Measurements from ENCODE around the gene COL8A2. TPM values are rescaled to one million over a fixed set of nuclear protein-coding genes. Genes with fewer than 3 reads are reported as not detected.

COL8A2 gene
- 0.06 to 0.15 TPM (median 0.08 TPM) in 4 of 5 replicates, not detected in the other for total RNA-seq (2022; extraction: Qiagen RNA extraction; ENCODE audit: low read depth)

GRCh38 chr1:36125129-36125991 is at the start of gene COL8A2:
COL8A2 (minus strand) TSS chr1:36125222; CDS start chr1:36100242, 24,980 bp downstream.

DNA sequence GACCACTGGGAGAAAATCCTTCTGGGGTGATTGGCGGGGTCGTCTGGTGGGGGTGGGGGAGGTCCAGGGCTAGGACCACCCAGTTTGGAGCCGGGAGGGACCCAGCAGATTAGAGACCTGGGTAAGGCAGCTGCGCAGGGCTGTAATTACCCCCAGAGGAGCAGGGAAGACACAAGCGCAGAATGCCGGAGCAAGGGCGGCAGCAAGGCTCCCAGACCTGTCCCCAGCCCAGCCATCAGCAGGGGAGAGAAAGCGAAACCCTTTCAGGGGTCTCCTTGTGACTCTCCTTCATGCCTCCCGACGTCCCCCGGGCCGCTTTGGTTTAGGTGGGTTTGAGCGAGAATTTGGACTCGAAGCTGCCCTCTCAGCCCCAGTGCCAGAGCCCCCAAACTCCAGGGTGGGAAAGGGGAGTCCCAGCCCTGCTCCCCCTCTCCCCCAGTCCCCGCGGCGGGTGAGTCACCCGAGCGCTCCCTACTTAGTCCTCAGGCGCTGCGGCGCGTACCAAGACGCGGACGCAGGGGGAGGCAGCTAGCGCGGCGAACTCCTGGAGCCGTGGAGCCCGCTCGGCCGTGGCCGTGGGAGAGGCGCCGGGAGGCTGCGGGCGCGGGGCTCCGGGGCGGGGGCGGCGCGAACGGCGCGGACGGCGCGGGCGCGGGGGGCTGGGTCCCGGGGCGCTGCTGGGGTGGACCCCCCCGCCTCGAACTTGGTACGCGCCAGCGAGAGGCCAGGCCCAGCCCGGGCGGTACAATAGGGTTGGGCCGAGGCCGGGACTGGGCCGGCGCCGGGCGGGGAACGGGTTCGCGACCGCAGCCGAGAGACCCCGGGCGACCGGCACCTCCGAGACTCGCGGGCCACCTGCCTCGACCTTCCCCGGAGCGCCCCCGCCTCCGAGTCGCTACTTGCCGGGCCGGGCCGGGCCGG is 30.6 kb upstream of the COL8A2 start, which contains the start of gene MAP7D1:
Gene MAP7D1, plus strand, starts transcription at position 753 of the 921 bp plus-strand sequence. CDS start 258 bp downstream, outside the sequence.

GRCh38 chr1:36149237-36149972 is 24.4 kb upstream of the COL8A2 start, which contains the start of gene TRAPPC3:
TRAPPC3 (minus strand) TSS chr1:36149486; CDS start chr1:36149378, 108 bp downstream.

GRCh38 chr1:36088577-36089392 is 36.2 kb downstream of the COL8A2 start, which contains the start of gene ADPRS:
ADPRS (plus strand) TSS chr1:36088892; CDS start chr1:36088905, 13 bp downstream.

DNA sequence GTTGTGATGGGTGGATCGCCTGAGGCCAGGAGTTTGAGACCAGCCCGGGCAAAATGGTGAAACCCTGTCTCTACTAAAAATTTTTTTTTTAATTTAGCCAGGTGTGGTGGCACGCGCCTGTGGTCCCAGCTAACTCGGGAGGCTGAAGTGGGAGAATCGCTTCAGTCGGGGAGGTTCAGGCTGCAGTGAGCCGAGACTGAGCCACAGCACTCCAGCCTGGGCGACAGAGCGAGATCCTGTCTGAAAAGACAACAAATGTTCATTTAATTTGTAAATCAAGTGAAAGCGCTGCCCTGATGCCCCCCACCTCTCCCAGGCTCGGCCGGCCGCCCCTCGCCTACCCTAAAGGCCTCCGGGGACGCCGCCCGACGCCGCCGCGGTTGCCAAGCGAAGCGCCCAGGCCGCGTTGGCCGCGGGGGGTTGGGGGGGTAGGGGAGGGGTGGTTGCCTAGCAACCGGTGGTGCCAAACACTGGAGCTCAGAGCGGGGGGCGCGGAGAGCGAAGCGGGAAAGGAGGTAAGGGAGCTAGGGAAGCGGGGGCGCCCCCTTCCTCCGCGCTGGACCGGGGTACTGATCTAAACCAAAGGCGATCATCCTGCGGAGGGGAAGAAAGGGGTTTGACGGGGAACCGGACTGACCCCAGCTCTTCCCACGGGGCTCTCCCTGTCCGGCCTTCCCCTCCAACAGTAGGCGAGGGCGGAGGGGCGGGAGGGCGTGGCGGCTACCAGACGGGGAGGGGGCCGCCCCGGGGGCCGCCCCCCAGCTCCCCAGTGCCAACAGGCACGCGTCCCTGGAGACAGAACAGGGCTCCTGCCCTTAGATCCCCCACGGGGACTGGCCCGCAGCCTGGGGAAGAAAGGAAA is 41.2 kb downstream of the COL8A2 start, which contains the start of gene TEKT2:
Gene TEKT2, plus strand, starts transcription at position 460 of the 862 bp plus-strand sequence. CDS start 828 bp downstream, outside the sequence.

Other genes starting within 250 kb of the COL8A2 start
- 3.0 to 5.4 TPM (median 4.8 TPM) in 5 replicates for gene AGO1, start 242.0 kb downstream of the COL8A2 start, total RNA-seq (2022; extraction: Qiagen RNA extraction; ENCODE audit: low read depth)
- gene AGO3, start 194.1 kb downstream of the COL8A2 start, total RNA-seq (2022; extraction: Qiagen RNA extraction; ENCODE audit: low read depth), result 4.5 to 8.4 TPM (median 7.8 TPM) in 5 replicates
- not detected in 5 replicates for gene TEKT2, start 41.1 kb downstream of the COL8A2 start, total RNA-seq (2022; extraction: Qiagen RNA extraction; ENCODE audit: low read depth)
- gene ADPRS, start 36.3 kb downstream of the COL8A2 start, total RNA-seq (2022; extraction: Qiagen RNA extraction; ENCODE audit: low read depth), result 18.7 to 30.3 TPM (median 29.0 TPM) in 5 replicates
- gene TRAPPC3, start 24.3 kb upstream of the COL8A2 start, total RNA-seq (2022; extraction: Qiagen RNA extraction; ENCODE audit: low read depth), result 62.4 to 92.6 TPM (median 81.1 TPM) in 5 replicates
- 132 to 179 TPM (median 162 TPM) in 5 replicates for gene MAP7D1, start 30.9 kb upstream of the COL8A2 start, total RNA-seq (2022; extraction: Qiagen RNA extraction; ENCODE audit: low read depth)
- gene THRAP3, start 99.2 kb upstream of the COL8A2 start, total RNA-seq (2022; extraction: Qiagen RNA extraction; ENCODE audit: low read depth), result 60.8 to 76.1 TPM (median 70.3 TPM) in 5 replicates
- 1.2 to 2.8 TPM (median 2.1 TPM) in 5 replicates for gene SH3D21, start 181.1 kb upstream of the COL8A2 start, total RNA-seq (2022; extraction: Qiagen RNA extraction; ENCODE audit: low read depth)
- 6.7 to 27.6 TPM (median 24.8 TPM) in 5 replicates for gene EVA1B, start 198.4 kb upstream of the COL8A2 start, total RNA-seq (2022; extraction: Qiagen RNA extraction; ENCODE audit: low read depth)